H9 (cell line): Measurements from ENCODE around the gene SMIM26. TPM values are rescaled to one million over a fixed set of nuclear protein-coding genes. Genes with fewer than 3 reads are reported as not detected.

ENCODE experiments used
- DNase-seq: peaks from one replicate; pipeline ENCODE4 v3.0.0-alpha.2; 2017
- H2AFZ ChIP-seq: one replicate; pipeline ENCODE4 v1.6.1; 2013; ENCODE audit warnings: mild to moderate bottlenecking, low read length, control low read depth, moderate library complexity
- H2AK5ac ChIP-seq: 2 replicates; pipeline ENCODE4 v1.6.1; 2013; ENCODE audit warnings: low read length, control low read depth, mixed read lengths; ENCODE audit not compliant: insufficient read length
- H2BK120ac ChIP-seq: one replicate; pipeline ENCODE4 v1.6.1; 2013; ENCODE audit warnings: low read depth, mild to moderate bottlenecking, low read length, control low read depth, inconsistent platforms; ENCODE audit not compliant: poor library complexity, severe bottlenecking
- H2BK12ac ChIP-seq: 2 replicates; pipeline ENCODE4 v1.6.1; 2013; ENCODE audit warnings: low read length, control low read depth, mixed read lengths, low read depth; ENCODE audit not compliant: insufficient read length
- H2BK15ac ChIP-seq: 2 replicates; pipeline ENCODE4 v1.6.1; 2013; ENCODE audit warnings: low read depth, low read length, control low read depth
- H2BK20ac ChIP-seq: one replicate; pipeline ENCODE4 v1.6.1; 2013; ENCODE audit warnings: low read depth, mild to moderate bottlenecking, low read length, control low read depth, inconsistent platforms; ENCODE audit not compliant: poor library complexity, severe bottlenecking
- H2BK5ac ChIP-seq: 2 replicates; pipeline ENCODE4 v1.6.1; 2013; ENCODE audit warnings: low read length, control low read depth, mixed read lengths; ENCODE audit not compliant: insufficient read length
- H3K14ac ChIP-seq: 2 replicates; pipeline ENCODE4 v1.6.1; 2013; ENCODE audit warnings: low read length, control low read depth; ENCODE audit not compliant: insufficient read depth
- H3K18ac ChIP-seq: 2 replicates; pipeline ENCODE4 v1.6.1; 2013; ENCODE audit warnings: low read depth, mild to moderate bottlenecking, mixed read lengths, low read length, control low read depth; ENCODE audit not compliant: insufficient read length
- H3K23ac ChIP-seq: 2 replicates; pipeline ENCODE4 v1.6.1; 2013; ENCODE audit warnings: low read length, control low read depth, mixed read lengths, low read depth; ENCODE audit not compliant: insufficient read length
- H3K23me2 ChIP-seq: 2 replicates; pipeline ENCODE4 v1.6.1; 2013; ENCODE audit warnings: low read depth, mild to moderate bottlenecking, mixed read lengths, low read length, control low read depth; ENCODE audit not compliant: insufficient read length, poor library complexity, severe bottlenecking
- H3K27ac ChIP-seq: 2 replicates; pipeline ENCODE4 v1.5.1; 2013; ENCODE audit warnings: low read length, control low read depth, mixed read lengths, low read depth; ENCODE audit not compliant: insufficient read length
- H3K27me3 ChIP-seq: 2 replicates; pipeline ENCODE4 v1.6.1; 2013; ENCODE audit warnings: low read length, control low read depth, inconsistent platforms; ENCODE audit not compliant: insufficient read depth
- H3K4ac ChIP-seq: 2 replicates; pipeline ENCODE4 v1.6.1; 2013; ENCODE audit warnings: low read depth, mild to moderate bottlenecking, control low read depth, inconsistent platforms, low read length, moderate library complexity
- H3K4me1 ChIP-seq: 2 replicates; pipeline ENCODE4 v1.6.1; 2013; ENCODE audit warnings: low read length, control low read depth, inconsistent platforms; ENCODE audit not compliant: insufficient read depth
- H3K4me2 ChIP-seq: 2 replicates; pipeline ENCODE4 v1.6.1; 2013; ENCODE audit warnings: low read length, control low read depth, mixed read lengths; ENCODE audit not compliant: insufficient read length, insufficient read depth
- H3K56ac ChIP-seq: 2 replicates; pipeline ENCODE4 v1.6.1; 2013; ENCODE audit warnings: low read depth, mild to moderate bottlenecking, mixed read lengths, low read length, control low read depth; ENCODE audit not compliant: insufficient read length
- H3K79me1 ChIP-seq: 2 replicates; pipeline ENCODE4 v1.6.1; 2013; ENCODE audit warnings: low read depth, mild to moderate bottlenecking, moderate library complexity, low read length, control low read depth, inconsistent platforms; ENCODE audit not compliant: insufficient read depth, poor library complexity, severe bottlenecking
- H3K79me2 ChIP-seq: 2 replicates; pipeline ENCODE4 v1.6.1; 2013; ENCODE audit warnings: low read length, control low read depth, inconsistent platforms; ENCODE audit not compliant: insufficient read depth
- H3K9ac ChIP-seq: 2 replicates; pipeline ENCODE4 v1.6.1; 2013; ENCODE audit warnings: low read length, control low read depth, mixed read lengths; ENCODE audit not compliant: insufficient read length; ENCODE audit errors: extremely low read depth
- H3K9me3 ChIP-seq: one replicate; pipeline ENCODE4 v1.6.1; 2013; ENCODE audit warnings: low read depth, low read length, inconsistent platforms; ENCODE audit not compliant: control insufficient read depth
- H3T11ph ChIP-seq: one replicate; pipeline ENCODE4 v1.6.1; 2013; ENCODE audit warnings: mild to moderate bottlenecking, low read length, control low read depth, inconsistent platforms
- H4K20me1 ChIP-seq: one replicate; pipeline ENCODE4 v1.6.1; 2013; ENCODE audit not compliant: control insufficient read depth, insufficient read length, insufficient read depth
- H4K5ac ChIP-seq: 2 replicates; pipeline ENCODE4 v1.6.1; 2013; ENCODE audit warnings: low read depth, mild to moderate bottlenecking, mixed read lengths, low read length, control low read depth; ENCODE audit not compliant: insufficient read length
- H4K8ac ChIP-seq: replicated peaks from 2 replicates; pipeline ENCODE4 v1.6.1; 2013; ENCODE audit warnings: low read length, control low read depth, mixed read lengths, low read depth; ENCODE audit not compliant: insufficient read length
- H4K91ac ChIP-seq: 2 replicates; pipeline ENCODE4 v1.6.1; 2013; ENCODE audit warnings: low read depth, mild to moderate bottlenecking, moderate library complexity, mixed read lengths, low read length, control low read depth; ENCODE audit not compliant: insufficient read length
- H3K27ac Mint-ChIP-seq, 3 experiments: 2 replicates in 2 of 3; 3 replicates in 1 of 3; pipeline ENCODE4 v1.8.0; 2020 to 2021; ENCODE audit warnings: mixed read lengths in 3 of 3, mild to moderate bottlenecking in 1 of 3, moderate library complexity in 1 of 3
- H3K27me3 Mint-ChIP-seq: 2 replicates; pipeline ENCODE4 v1.8.0; 2021; ENCODE audit warnings: low read depth, mild to moderate bottlenecking, moderate library complexity, mixed read lengths
- H3K36me3 Mint-ChIP-seq, 3 experiments: 2 replicates in 2 of 3; 3 replicates in 1 of 3; pipeline ENCODE4 v1.8.0; 2020 to 2021; ENCODE audit warnings: low read depth in 3 of 3, mixed read lengths in 3 of 3; ENCODE audit not compliant: insufficient read depth in 1 of 3
- H3K4me1 Mint-ChIP-seq, 2 experiments: 2 replicates each; pipeline ENCODE4 v1.8.0; 2020; ENCODE audit warnings: mixed read lengths in 2 of 2
- H3K4me3 Mint-ChIP-seq, 2 experiments: 2 replicates in 1 of 2; 3 replicates in 1 of 2; pipeline ENCODE4 v1.8.0; 2020 to 2021; ENCODE audit warnings: mild to moderate bottlenecking in 2 of 2, mixed read lengths in 2 of 2, moderate library complexity in 1 of 2
- H3K9me3 Mint-ChIP-seq, 2 experiments: 2 replicates in 1 of 2; 3 replicates in 1 of 2; pipeline ENCODE4 v1.8.0; 2020; ENCODE audit warnings: mild to moderate bottlenecking in 2 of 2, mixed read lengths in 2 of 2, moderate library complexity in 1 of 2
- CTCF ChIP-seq: fragments of 200-600 bp; sonication (generic); conservative IDR thresholded peaks from 3 replicates; pipeline ENCODE4 v1.8.0; 2021; ENCODE audit warnings: antibody characterized with exemption, mild to moderate bottlenecking
- WGBS: extraction: QIAGEN DNeasy Blood & Tissue Kit; methylation state at CpG from one replicate; pipeline ENCODE4 v1.1.7; 2013; ENCODE audit warnings: missing lambda C conversion rate, low lambda C conversion rate, mixed read lengths; ENCODE audit not compliant: insufficient read length; ENCODE audit errors: extremely low coverage; 5-methylcytosine and 5-hydroxymethylcytosine counted together
- total RNA-seq: library from RNA; stranded (reverse); gene quantifications from 2 replicates; pipeline ENCODE4 v1.2.1, GENCODE V29; 2021

Gene SMIM26
- total RNA-seq, 1 experiment from 2014 or later: 75.9 TPM

DNA sequence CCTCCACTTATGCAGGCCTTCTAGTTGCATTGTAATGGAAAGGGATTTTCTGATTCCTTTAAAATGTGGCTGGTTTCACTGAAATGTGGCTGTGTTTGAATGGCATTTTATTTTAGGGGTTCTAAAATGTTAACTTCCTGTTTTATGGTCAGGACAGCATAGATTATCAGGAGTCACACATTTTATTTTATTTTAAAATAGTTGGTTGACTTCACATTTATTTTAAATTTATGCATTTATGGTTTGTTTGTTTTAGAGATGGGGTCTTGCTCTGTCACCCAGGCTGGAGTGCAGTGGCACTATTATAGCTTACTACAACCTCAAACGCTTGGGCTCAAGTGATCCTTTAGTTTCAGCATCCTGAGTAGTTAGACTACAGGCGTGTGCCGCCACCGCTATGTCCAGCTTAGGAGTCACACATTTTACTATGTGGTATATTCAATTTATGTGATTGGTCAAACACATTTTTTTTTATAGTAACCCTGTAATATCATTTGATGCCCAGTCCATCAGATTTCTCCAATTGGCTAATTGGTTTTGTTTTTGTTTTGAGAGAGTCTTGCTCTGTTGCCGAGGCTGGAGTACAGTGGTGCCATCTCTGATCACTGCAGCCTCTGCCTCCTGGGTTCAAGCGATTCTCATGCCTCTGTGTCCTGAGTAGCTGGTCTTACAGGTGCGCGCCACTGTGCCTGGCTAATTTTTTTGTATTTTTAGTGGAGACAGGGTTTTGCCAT lies 22.9 kb downstream of the SMIM26 start:
- no peaks in the 10 kb centered on the region for H4K20me1 ChIP-seq
- Mint-ChIP-seq H3K9me3 (peaks cover 3 to 4% of the 10 kb centered on the region in 2 experiments; a peak in 4 of 5 replicates), H3K27me3 (no peaks in the 10 kb centered on the region), H3K4me1 (peaks cover 34 to 44% of the 10 kb centered on the region in 2 experiments), H3K36me3 (peaks cover 2 to 9% (median 5%) of the 10 kb centered on the region in 3 experiments; a peak in 5 of 7 replicates), H3K4me3 (peak overlapping the region; percentile 82 to 90), H3K27ac (peak overlapping the region; percentile 37 to 97 (median 92); a peak in 6 of 7 replicates)
- H3K14ac ChIP-seq: no peak overlapping the region
- no CpG with 5 or more reads among the region's 8 CpGs for WGBS
- H3K4me1 ChIP-seq: no peaks in the 10 kb centered on the region; the same call in 1 of the 2 replicates
- no peaks in the 10 kb centered on the region for H3K79me1 ChIP-seq
- H3K9ac ChIP-seq: no peak overlapping the region
- H2AFZ ChIP-seq: no peak overlapping the region
- no peak overlapping the region for H2BK15ac ChIP-seq
- no peak overlapping the region for H4K91ac ChIP-seq
- H3K23ac ChIP-seq: no peak overlapping the region
- H3K56ac ChIP-seq: no peak overlapping the region
- no peak overlapping the region for H3K4ac ChIP-seq
- no peak overlapping the region for H3K27ac ChIP-seq
- H2BK120ac ChIP-seq: no peak overlapping the region
- no peak overlapping the region for H2BK20ac ChIP-seq
- H4K8ac ChIP-seq: no peak overlapping the region
- H2BK5ac ChIP-seq: no peak overlapping the region
- H3K18ac ChIP-seq: no peak overlapping the region
- H3K79me2 ChIP-seq: peaks cover 3% of the 10 kb centered on the region; the same call in 1 of the 2 replicates
- no peak for TF ChIP-seq CTCF
- H4K5ac ChIP-seq: no peak overlapping the region
- H3K27me3 ChIP-seq: no peaks in the 10 kb centered on the region
- H2AK5ac ChIP-seq: no peak overlapping the region
- H3K4me2 ChIP-seq: no peak overlapping the region
- H3K9me3 ChIP-seq: no peaks in the 10 kb centered on the region
- DNase-seq: no peak
- no peak overlapping the region for H2BK12ac ChIP-seq
- H3T11ph ChIP-seq: no peak overlapping the region
- H3K23me2 ChIP-seq: peaks cover 4% of the 10 kb centered on the region
